Caco-2 (cell line): Measurements from ENCODE around the gene LOC101059915.

Source experiments
- BruUV-seq: library from RNA; stranded (reverse); fragments of 400-500 nt; replicated peaks from 2 replicates; lab custom pipeline; 2021; lab: Mats Ljungman, UMichigan
- CTCF ChIA-PET: fragments of 300-600 bp; sonication (Branson Sonifier 250); formaldehyde crosslinking; loops from one replicate; lab custom pipeline; 2022; ENCODE audit warnings: antibody characterized with exemption; lab: Charles Lee
- POLR2A ChIA-PET: fragments of 300-600 bp; sonication (Branson Sonifier 250); formaldehyde crosslinking; loops from one replicate; lab custom pipeline; 2022; ENCODE audit warnings: antibody characterized with exemption; lab: Charles Lee
- DNase-seq, 2 experiments: peaks; one replicate each; pipeline versions ENCODE4 v3.0.0 to v3.0.0-alpha.2; 2020 to 2022
- H3K27me3 ChIP-seq: replicated peaks from 2 replicates; pipeline ENCODE4 v1.6.0; 2011; ENCODE audit warnings: low read length; ENCODE audit not compliant: control insufficient read depth, insufficient read depth
- H3K36me3 ChIP-seq: 2 replicates; pipeline ENCODE4 v1.5.1; 2011; ENCODE audit warnings: low read length; ENCODE audit not compliant: control insufficient read depth, insufficient read depth
- H3K4me1 ChIP-seq: fragments of 250-450 bp; sonication (Bioruptor Pico); 2 replicates; pipeline ENCODE4 v1.5.1; 2020; ENCODE audit warnings: mild to moderate bottlenecking
- H3K4me3 ChIP-seq: 2 replicates; pipeline ENCODE4 v1.5.1; 2011; ENCODE audit warnings: low read depth, mild to moderate bottlenecking, control low read depth, low read length
- H3K9me3 ChIP-seq: fragments of 250-450 bp; sonication (Bioruptor Pico); 2 replicates; pipeline ENCODE4 v1.5.1; 2020; ENCODE audit warnings: mild to moderate bottlenecking, moderate library complexity
- H3K27ac Mint-ChIP-seq: one replicate; pipeline ENCODE4 v1.8.0; 2022; ENCODE audit warnings: mixed read lengths; ENCODE audit not compliant: unreplicated experiment
- H3K27me3 Mint-ChIP-seq: one replicate; pipeline ENCODE4 v1.8.0; 2022; ENCODE audit warnings: mixed read lengths; ENCODE audit not compliant: insufficient read depth, unreplicated experiment
- H3K36me3 Mint-ChIP-seq: one replicate; pipeline ENCODE4 v1.8.0; 2022; ENCODE audit warnings: mild to moderate bottlenecking, mixed read lengths; ENCODE audit not compliant: insufficient read depth, unreplicated experiment
- H3K4me1 Mint-ChIP-seq: one replicate; pipeline ENCODE4 v1.8.0; 2022; ENCODE audit warnings: low read depth, mixed read lengths; ENCODE audit not compliant: unreplicated experiment
- H3K4me3 Mint-ChIP-seq: one replicate; pipeline ENCODE4 v1.8.0; 2022; ENCODE audit warnings: mild to moderate bottlenecking, moderate library complexity, mixed read lengths; ENCODE audit not compliant: unreplicated experiment
- H3K9me3 Mint-ChIP-seq: one replicate; pipeline ENCODE4 v1.8.0; 2022; ENCODE audit warnings: mixed read lengths; ENCODE audit not compliant: unreplicated experiment
- intact Hi-C: fragments of 100-400 bp; cut with micrococcal nuclease; formaldehyde crosslinking; loops from one replicate; pipeline ENCODE4 v1.10.0; 2022; ENCODE audit not compliant: unreplicated experiment
- TF ChIP-seq, protein P1 (sequence below), 2 experiments: fragments of 200-600 bp in 1 of 2; IDR thresholded peaks; 1 replicate in 1 of 2; 2 replicates in 1 of 2; pipeline versions ENCODE4 v1.5.1 to v1.8.0; 2011 to 2022; ENCODE audit warnings: antibody characterized with exemption in 1 of 2, control low read depth in 1 of 2, inconsistent platforms in 1 of 2, low read depth in 1 of 2, low read length in 1 of 2, mild to moderate bottlenecking in 1 of 2, moderate library complexity in 1 of 2; ENCODE audit not compliant: insufficient read depth in 1 of 2, severe bottlenecking in 1 of 2, unreplicated experiment in 1 of 2

LOC101059915 gene

DNA sequence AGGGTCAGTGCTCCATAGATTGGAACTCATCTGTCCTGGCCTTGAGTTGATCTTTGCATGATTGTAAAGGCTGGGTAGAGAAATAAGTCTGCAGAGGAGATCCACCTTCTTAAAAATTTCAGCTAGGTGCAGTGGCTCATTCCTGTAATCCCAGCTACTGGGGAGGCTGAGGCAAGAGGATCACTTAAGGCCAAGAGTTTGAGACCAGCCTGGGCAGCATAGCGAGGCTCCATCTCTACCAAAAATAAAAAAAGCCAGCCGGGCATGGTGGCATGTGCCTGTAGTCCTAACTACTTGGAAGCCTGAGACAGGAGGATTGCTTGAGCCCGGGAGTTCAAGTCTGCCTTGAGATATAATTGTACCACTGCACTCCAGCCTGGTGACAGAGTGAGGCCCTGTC is 48.6 kb upstream of the LOC101059915 start:
- Histone ChIP-seq H3K36me3 (no peaks in the 10 kb centered on the region), H3K9me3 (no peaks in the 10 kb centered on the region), H3K27me3 (no peaks in the 10 kb centered on the region), H3K4me1 (peaks cover 11% of the 10 kb centered on the region; the same call in 1 of the 2 replicates), H3K4me3 (no peak overlapping the region)
- Mint-ChIP-seq H3K4me1 (no peaks in the 10 kb centered on the region), H3K36me3 (peaks cover 14% of the 10 kb centered on the region), H3K27me3 (no peaks in the 10 kb centered on the region), H3K9me3 (no peaks in the 10 kb centered on the region), H3K27ac (no peak overlapping the region), H3K4me3 (no peak overlapping the region)
- no TSS peak for BruUV-seq
- CTCF ChIA-PET, result no interaction called here
- POLR2A ChIA-PET, result no interaction called here
- intact Hi-C loops, result loop anchor here (5.0 kb wide), 1 partner anchor 34 kb away; no protein-coding TSS in a partner anchor
- TF ChIP-seq, protein P1, sequence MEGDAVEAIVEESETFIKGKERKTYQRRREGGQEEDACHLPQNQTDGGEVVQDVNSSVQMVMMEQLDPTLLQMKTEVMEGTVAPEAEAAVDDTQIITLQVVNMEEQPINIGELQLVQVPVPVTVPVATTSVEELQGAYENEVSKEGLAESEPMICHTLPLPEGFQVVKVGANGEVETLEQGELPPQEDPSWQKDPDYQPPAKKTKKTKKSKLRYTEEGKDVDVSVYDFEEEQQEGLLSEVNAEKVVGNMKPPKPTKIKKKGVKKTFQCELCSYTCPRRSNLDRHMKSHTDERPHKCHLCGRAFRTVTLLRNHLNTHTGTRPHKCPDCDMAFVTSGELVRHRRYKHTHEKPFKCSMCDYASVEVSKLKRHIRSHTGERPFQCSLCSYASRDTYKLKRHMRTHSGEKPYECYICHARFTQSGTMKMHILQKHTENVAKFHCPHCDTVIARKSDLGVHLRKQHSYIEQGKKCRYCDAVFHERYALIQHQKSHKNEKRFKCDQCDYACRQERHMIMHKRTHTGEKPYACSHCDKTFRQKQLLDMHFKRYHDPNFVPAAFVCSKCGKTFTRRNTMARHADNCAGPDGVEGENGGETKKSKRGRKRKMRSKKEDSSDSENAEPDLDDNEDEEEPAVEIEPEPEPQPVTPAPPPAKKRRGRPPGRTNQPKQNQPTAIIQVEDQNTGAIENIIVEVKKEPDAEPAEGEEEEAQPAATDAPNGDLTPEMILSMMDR (IDR thresholded peaks at IDR 0.05; ENCODE audit: insufficient read depth in 1 of 2, low read depth in 1 of 2, low read length in 1 of 2, severe bottlenecking in 1 of 2, unreplicated experiment in 1 of 2), result no peak
- no peak for DNase-seq

DNA sequence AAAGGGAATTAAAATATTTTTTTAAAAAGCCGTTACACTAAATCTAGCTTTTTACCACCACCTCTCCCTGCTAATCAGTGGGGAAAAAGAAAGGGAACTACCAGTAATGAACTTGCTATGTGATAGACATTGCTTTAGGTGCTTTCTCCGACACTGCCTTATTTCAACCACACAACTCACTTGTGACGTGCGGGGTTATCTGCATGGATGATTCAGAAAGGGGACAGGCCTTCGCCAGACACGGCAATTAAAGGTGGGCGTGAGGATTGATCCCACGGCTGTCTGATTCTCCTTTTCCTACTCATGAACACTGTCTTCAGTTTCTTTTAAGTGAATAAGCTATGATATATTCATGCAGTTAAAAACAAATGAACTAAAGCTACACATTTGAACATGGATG is 48.2 kb upstream of the LOC101059915 start:
- ChIA-PET CTCF (no interaction called here), POLR2A (no interaction called here)
- H3K4me1 Mint-ChIP-seq, result no peaks in the 10 kb centered on the region
- intact Hi-C loops, result loop anchor here (5.0 kb wide), 1 partner anchor 33 kb away; no protein-coding TSS in a partner anchor
- Histone ChIP-seq H3K4me1 (peaks cover 11% of the 10 kb centered on the region; the same call in 1 of the 2 replicates), H3K4me3 (no peak overlapping the region), H3K27me3 (no peaks in the 10 kb centered on the region), H3K9me3 (no peaks in the 10 kb centered on the region), H3K36me3 (no peaks in the 10 kb centered on the region)
- H3K27me3 Mint-ChIP-seq, result no peaks in the 10 kb centered on the region
- H3K27ac Mint-ChIP-seq, result no peak overlapping the region
- BruUV-seq, result no TSS peak
- no peak for DNase-seq
- no peak overlapping the region for H3K4me3 Mint-ChIP-seq
- peaks cover 14% of the 10 kb centered on the region for H3K36me3 Mint-ChIP-seq
- TF ChIP-seq, protein P1 (IDR thresholded peaks at IDR 0.05; ENCODE audit: insufficient read depth in 1 of 2, low read depth in 1 of 2, low read length in 1 of 2, severe bottlenecking in 1 of 2, unreplicated experiment in 1 of 2), result no peak
- no peaks in the 10 kb centered on the region for H3K9me3 Mint-ChIP-seq

DNA sequence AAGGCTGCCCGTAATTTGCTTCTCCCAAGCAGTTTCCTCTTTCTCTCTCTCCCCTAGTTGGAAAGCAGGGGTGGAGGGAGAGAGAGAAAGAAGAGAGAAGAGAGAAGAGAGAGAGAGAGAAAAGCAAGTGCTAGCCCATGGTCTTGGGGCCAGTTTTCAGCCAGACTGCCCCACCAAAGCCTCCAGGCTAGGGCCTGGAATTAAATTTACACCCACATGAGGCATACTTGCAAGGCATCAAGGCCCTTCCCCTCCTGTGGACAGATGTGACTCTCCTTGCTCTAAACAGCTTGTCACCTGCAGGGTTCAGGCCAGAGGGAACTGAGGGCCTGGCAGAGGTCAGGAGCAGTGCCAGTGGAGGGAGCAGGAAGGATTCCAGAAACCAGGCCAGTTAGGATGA is 47.4 kb upstream of the LOC101059915 start:
- no peaks in the 10 kb centered on the region for H3K4me1 Mint-ChIP-seq
- Histone ChIP-seq H3K9me3 (no peaks in the 10 kb centered on the region), H3K36me3 (no peaks in the 10 kb centered on the region), H3K4me1 (peaks cover 11% of the 10 kb centered on the region; the same call in 1 of the 2 replicates), H3K27me3 (no peaks in the 10 kb centered on the region), H3K4me3 (no peak overlapping the region)
- intact Hi-C loops, result loop anchor here (5.0 kb wide), 1 partner anchor 32 kb away; no protein-coding TSS in a partner anchor
- TF ChIP-seq, protein P1 (IDR thresholded peaks at IDR 0.05; ENCODE audit: insufficient read depth in 1 of 2, low read depth in 1 of 2, low read length in 1 of 2, severe bottlenecking in 1 of 2, unreplicated experiment in 1 of 2), result no peak
- DNase-seq, result no peak
- CTCF ChIA-PET, result no interaction called here
- H3K9me3 Mint-ChIP-seq, result no peaks in the 10 kb centered on the region
- peaks cover 10% of the 10 kb centered on the region for H3K36me3 Mint-ChIP-seq
- H3K27ac Mint-ChIP-seq, result no peak overlapping the region
- no peaks in the 10 kb centered on the region for H3K27me3 Mint-ChIP-seq
- POLR2A ChIA-PET, result no interaction called here
- no TSS peak for BruUV-seq
- no peak overlapping the region for H3K4me3 Mint-ChIP-seq
